ENCODE data around the gene ZBTB22. TPM values are rescaled to one million over a fixed set of nuclear protein-coding genes. Genes with fewer than 3 reads are reported as not detected.
A peak's percentile ranks its signal among the peaks of the same experiment; 100 is the strongest.

ZBTB22 gene
- polyA plus RNA-seq, 1 donor (not counting 4 experiments of a cell fraction or from before 2014, with no cell fraction given), result 6.5 TPM

DNA sequence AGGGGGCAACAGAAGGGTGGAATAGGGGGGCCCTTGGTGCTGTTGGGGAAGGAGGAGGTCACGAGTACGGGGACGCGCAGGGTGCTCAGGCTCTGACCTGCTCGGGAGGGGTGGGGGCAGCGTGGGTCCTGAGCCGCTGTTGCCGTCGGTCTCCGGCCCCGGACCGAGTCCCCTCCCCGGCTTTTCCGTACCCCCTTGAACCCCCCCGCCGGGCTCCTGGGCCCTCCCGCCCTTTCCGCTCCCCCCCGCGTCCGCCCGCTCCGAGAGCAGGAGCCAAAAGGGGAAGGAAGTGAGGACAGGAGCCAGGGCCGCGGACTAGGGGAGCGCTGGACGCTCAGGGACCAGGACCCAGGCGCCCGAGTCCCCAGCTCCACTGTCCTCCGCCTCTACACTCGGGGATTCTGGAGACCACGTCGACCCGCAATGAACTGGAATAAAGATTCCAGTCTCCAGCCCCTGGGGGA lies 18.7 kb downstream of the ZBTB22 start, which contains the start of gene RGL2:
Gene RGL2, minus strand, starts transcription at position 170 of the 464 bp plus-strand sequence. CDS start 332 bp downstream, outside the sequence.
- DNase-seq (ENCODE audit: low read depth, low spot score), result no peak
- H3K9me1 ChIP-seq (ENCODE audit: control insufficient read depth, extremely low read depth, insufficient read depth, low read length), result no peaks in the 10 kb centered on the region
- H4K20me1 ChIP-seq (ENCODE audit: control insufficient read depth, extremely low read depth, insufficient read depth, low read length), result no peaks in the 10 kb centered on the region
- H3K9ac ChIP-seq (ENCODE audit: control insufficient read depth, extremely low read depth, insufficient read depth, low read length), result peak within 1 kb of the TSS; percentile 88
- H3K27ac ChIP-seq (ENCODE audit: control insufficient read depth, insufficient read depth, low read length), result peak within 1 kb of the TSS; percentile 89
- peak within 1 kb of the TSS; percentile 70 to 93 (median 91) for H3K4me3 ChIP-seq (ENCODE audit: control insufficient read depth in 2 of 3, extremely low read depth in 1 of 3, insufficient read depth in 2 of 3, low read depth in 1 of 3, low read length in 3 of 3)
- no peaks in the 10 kb centered on the region for H3K27me3 ChIP-seq (ENCODE audit: control insufficient read depth, extremely low read depth, insufficient read depth, low read length)
- peaks cover 14% of the 10 kb centered on the region for H3K4me1 ChIP-seq (ENCODE audit: control insufficient read depth, extremely low read depth, insufficient read depth, low read length)
- TF ChIP-seq, protein P1, sequence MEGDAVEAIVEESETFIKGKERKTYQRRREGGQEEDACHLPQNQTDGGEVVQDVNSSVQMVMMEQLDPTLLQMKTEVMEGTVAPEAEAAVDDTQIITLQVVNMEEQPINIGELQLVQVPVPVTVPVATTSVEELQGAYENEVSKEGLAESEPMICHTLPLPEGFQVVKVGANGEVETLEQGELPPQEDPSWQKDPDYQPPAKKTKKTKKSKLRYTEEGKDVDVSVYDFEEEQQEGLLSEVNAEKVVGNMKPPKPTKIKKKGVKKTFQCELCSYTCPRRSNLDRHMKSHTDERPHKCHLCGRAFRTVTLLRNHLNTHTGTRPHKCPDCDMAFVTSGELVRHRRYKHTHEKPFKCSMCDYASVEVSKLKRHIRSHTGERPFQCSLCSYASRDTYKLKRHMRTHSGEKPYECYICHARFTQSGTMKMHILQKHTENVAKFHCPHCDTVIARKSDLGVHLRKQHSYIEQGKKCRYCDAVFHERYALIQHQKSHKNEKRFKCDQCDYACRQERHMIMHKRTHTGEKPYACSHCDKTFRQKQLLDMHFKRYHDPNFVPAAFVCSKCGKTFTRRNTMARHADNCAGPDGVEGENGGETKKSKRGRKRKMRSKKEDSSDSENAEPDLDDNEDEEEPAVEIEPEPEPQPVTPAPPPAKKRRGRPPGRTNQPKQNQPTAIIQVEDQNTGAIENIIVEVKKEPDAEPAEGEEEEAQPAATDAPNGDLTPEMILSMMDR (optimal IDR thresholded peaks at IDR 0.05 in 1 of 3, IDR thresholded peaks at IDR 0.05 in 1 of 3, conservative IDR thresholded peaks at IDR 0.05 in 1 of 3; ENCODE audit: extremely low read depth in 1 of 3, insufficient read depth in 2 of 3, low read length in 3 of 3), result no peak
- no peak for TF ChIP-seq EZH2 (IDR thresholded peaks at IDR 0.05; ENCODE audit: low read length)
- no peak for FAIRE-seq
- H3K4me2 ChIP-seq (ENCODE audit: control insufficient read depth, extremely low read depth, insufficient read depth, low read depth, low read length), result peak within 1 kb of the TSS; percentile 89
- H2AFZ ChIP-seq (ENCODE audit: control insufficient read depth, low read length), result peak within 1 kb of the TSS; percentile 70
- H3K36me3 ChIP-seq (ENCODE audit: control insufficient read depth in 2 of 2, extremely low read depth in 1 of 2, insufficient read depth in 2 of 2, low read length in 2 of 2), result peaks cover 15 to 23% of the 10 kb centered on the region in 2 experiments
- dilution Hi-C loops (cut with MboI; ENCODE audit: extremely low pct_ligation_motif_present, low sequenced_read_pairs), result no loop called here
- H3K79me2 ChIP-seq (ENCODE audit: control insufficient read depth, insufficient read depth, low read length), result peaks cover 20% of the 10 kb centered on the region
- no peaks in the 10 kb centered on the region for H3K9me3 ChIP-seq (ENCODE audit: control insufficient read depth, low read depth, low read length)

DNA sequence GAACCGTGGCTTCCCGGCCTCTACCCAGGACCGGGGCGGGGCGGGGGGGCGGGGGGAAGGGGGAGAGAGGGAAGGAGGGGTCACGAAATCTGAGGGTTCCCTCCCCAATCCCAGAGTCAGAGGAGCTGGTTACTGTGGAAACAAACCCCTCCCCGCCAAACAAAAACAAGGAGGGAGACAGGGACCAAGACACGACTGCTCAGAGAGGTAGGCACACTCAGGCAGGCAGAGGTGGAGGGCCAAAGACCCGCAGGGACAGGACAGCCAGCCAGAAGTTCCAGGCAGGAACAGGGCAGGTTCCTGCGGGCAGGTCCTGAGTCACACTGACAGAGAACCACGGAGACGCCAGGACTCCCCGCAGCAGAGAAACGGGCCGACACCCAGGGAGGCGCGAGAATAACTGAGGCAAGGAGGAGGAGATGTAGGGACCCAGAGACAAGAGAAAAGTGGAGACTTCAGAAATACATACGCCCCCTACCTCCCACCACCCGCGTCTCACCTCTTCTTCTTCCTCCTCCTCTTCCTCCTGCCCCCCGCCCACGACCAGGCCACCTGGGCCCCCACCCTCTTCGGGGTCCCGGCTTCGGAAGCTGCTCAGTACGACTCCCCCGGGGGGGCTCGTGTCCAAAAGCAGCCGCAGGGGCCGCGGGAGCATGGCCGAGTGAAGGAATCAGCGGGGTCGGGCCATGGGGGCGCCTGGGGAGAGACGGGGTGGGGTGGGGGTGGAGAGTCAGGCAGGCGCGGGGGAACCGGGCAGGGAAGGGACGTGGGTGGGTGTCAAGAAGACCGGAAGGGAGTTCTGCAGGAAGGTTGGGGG lies 19.4 kb downstream of the ZBTB22 start:
- peak overlapping the region; percentile 88 for H3K9ac ChIP-seq (ENCODE audit: control insufficient read depth, extremely low read depth, insufficient read depth, low read length)
- H3K4me2 ChIP-seq (ENCODE audit: control insufficient read depth, extremely low read depth, insufficient read depth, low read depth, low read length), result peak overlapping the region; percentile 89
- dilution Hi-C loops (cut with MboI; ENCODE audit: extremely low pct_ligation_motif_present, low sequenced_read_pairs), result no loop called here
- DNase-seq (ENCODE audit: low read depth, low spot score), result no peak
- no peaks in the 10 kb centered on the region for H3K9me1 ChIP-seq (ENCODE audit: control insufficient read depth, extremely low read depth, insufficient read depth, low read length)
- H3K79me2 ChIP-seq (ENCODE audit: control insufficient read depth, insufficient read depth, low read length), result peaks cover 18% of the 10 kb centered on the region
- peaks cover 18 to 22% of the 10 kb centered on the region in 2 experiments for H3K36me3 ChIP-seq (ENCODE audit: control insufficient read depth in 2 of 2, extremely low read depth in 1 of 2, insufficient read depth in 2 of 2, low read length in 2 of 2)
- H4K20me1 ChIP-seq (ENCODE audit: control insufficient read depth, extremely low read depth, insufficient read depth, low read length), result no peaks in the 10 kb centered on the region
- TF ChIP-seq, protein P1 (optimal IDR thresholded peaks at IDR 0.05 in 1 of 3, IDR thresholded peaks at IDR 0.05 in 1 of 3, conservative IDR thresholded peaks at IDR 0.05 in 1 of 3; ENCODE audit: extremely low read depth in 1 of 3, insufficient read depth in 2 of 3, low read length in 3 of 3), result no peak
- no peak for TF ChIP-seq EZH2 (IDR thresholded peaks at IDR 0.05; ENCODE audit: low read length)
- H3K27me3 ChIP-seq (ENCODE audit: control insufficient read depth, extremely low read depth, insufficient read depth, low read length), result no peaks in the 10 kb centered on the region
- H3K4me1 ChIP-seq (ENCODE audit: control insufficient read depth, extremely low read depth, insufficient read depth, low read length), result peaks cover 14% of the 10 kb centered on the region
- H2AFZ ChIP-seq (ENCODE audit: control insufficient read depth, low read length), result peak overlapping the region; percentile 70
- FAIRE-seq, result peak; percentile 20
- H3K9me3 ChIP-seq (ENCODE audit: control insufficient read depth, low read depth, low read length), result no peaks in the 10 kb centered on the region
- H3K27ac ChIP-seq (ENCODE audit: control insufficient read depth, insufficient read depth, low read length), result peak overlapping the region; percentile 89
- H3K4me3 ChIP-seq (ENCODE audit: control insufficient read depth in 2 of 3, extremely low read depth in 1 of 3, insufficient read depth in 2 of 3, low read depth in 1 of 3, low read length in 3 of 3), result peak overlapping the region; percentile 70 to 93 (median 91)
